Type B pancreatic cell (in vitro differentiated cells): ENCODE measurements around the gene KIAA1958. TPM values are rescaled to one million over a fixed set of nuclear protein-coding genes. Genes with fewer than 3 reads are reported as not detected.

ENCODE experiments used
- DNase-seq: peaks from one replicate; pipeline ENCODE4 v3.0.0; 2021; ENCODE audit warnings: mixed read lengths; ENCODE audit not compliant: unreplicated experiment; ENCODE audit errors: extremely low spot score
- H3K27ac Mint-ChIP-seq: 2 replicates; pipeline ENCODE4 v1.8.0; 2021; ENCODE audit warnings: mild to moderate bottlenecking, mixed read lengths
- H3K27me3 Mint-ChIP-seq: 2 replicates; pipeline ENCODE4 v1.8.0; 2021; ENCODE audit warnings: mixed read lengths
- H3K36me3 Mint-ChIP-seq: 2 replicates; pipeline ENCODE4 v1.8.0; 2021; ENCODE audit warnings: mixed read lengths
- H3K4me1 Mint-ChIP-seq: one replicate; pipeline ENCODE4 v1.8.0; 2021; ENCODE audit warnings: mixed read lengths; ENCODE audit not compliant: unreplicated experiment
- H3K4me3 Mint-ChIP-seq: 2 replicates; pipeline ENCODE4 v1.8.0; 2021; ENCODE audit warnings: mild to moderate bottlenecking, mixed read lengths
- H3K9me3 Mint-ChIP-seq: 2 replicates; pipeline ENCODE4 v1.8.0; 2021; ENCODE audit warnings: mixed read lengths
- CTCF ChIP-seq: fragments of 200-600 bp; sonication (generic); conservative IDR thresholded peaks from 2 replicates; pipeline ENCODE4 v1.5.0; 2021; ENCODE audit warnings: antibody characterized with exemption, mild to moderate bottlenecking
- total RNA-seq: library from RNA; stranded (reverse); gene quantifications from 2 replicates; pipeline ENCODE4 v1.2.1, GENCODE V29; 2021; ENCODE audit warnings: low replicate concordance

Gene KIAA1958
- total RNA-seq, 1 donor from 2014 or later: 28.1 TPM

GRCh38 chr9:112712678-112713077 lies 226.1 kb downstream of the KIAA1958 start:
- H3K27ac Mint-ChIP-seq: no peak overlapping the region
- TF ChIP-seq CTCF: no peak
- H3K4me3 Mint-ChIP-seq: no peak overlapping the region
- H3K36me3 Mint-ChIP-seq: peaks cover 16% of the 10 kb centered on the region
- H3K4me1 Mint-ChIP-seq: peaks cover 15% of the 10 kb centered on the region
- no peak for DNase-seq
- peaks cover 7% of the 10 kb centered on the region for H3K9me3 Mint-ChIP-seq
- H3K27me3 Mint-ChIP-seq: no peaks in the 10 kb centered on the region

- no peak for TF ChIP-seq CTCF
- Mint-ChIP-seq H3K4me1 (peaks cover 16% of the 10 kb centered on the region), H3K9me3 (peaks cover 3% of the 10 kb centered on the region), H3K27ac (peak within 1 kb of the TSS; percentile 99), H3K4me3 (peak within 1 kb of the TSS; percentile 98), H3K36me3 (peaks cover 8% of the 10 kb centered on the region), H3K27me3 (no peaks in the 10 kb centered on the region)
- peak; percentile 94 for DNase-seq
Observed at GRCh38 chr9:112717661-112718331, 231.2 kb downstream of the KIAA1958 start, which contains the start of gene INIP. Gene INIP, minus strand, starts transcription at chr9:112718117. Its CDS starts 1,632 bp downstream, at chr9:112716485.

Other genes starting within 250 kb of the KIAA1958 start
- 78.6 and 174 TPM in 2 replicates for gene PTBP3, start 153.2 kb upstream of the KIAA1958 start, total RNA-seq
- 37.5 and 38.6 TPM in 2 replicates for gene HSDL2, start 106.7 kb upstream of the KIAA1958 start, total RNA-seq
- gene INIP, start 231.3 kb downstream of the KIAA1958 start, total RNA-seq: 30.5 and 34.5 TPM in 2 replicates